Kidney (tissue), 14 donors: ENCODE measurements around the gene CCNY. TPM values are rescaled to one million over a fixed set of nuclear protein-coding genes. Genes with fewer than 3 reads are reported as not detected.

Experiments used
- DNase-seq, 5 donors: peaks; one replicate each; pipeline ENCODE4 v3.0.0-alpha.2; 2013 to 2020
- FAIRE-seq: peaks from 2 replicates; lab custom pipeline; 2012; peaks lifted over from hg19 to GRCh38; lab: Jason Lieb, UNC
- H3K27ac ChIP-seq, 2 donors: one replicate each; pipeline ENCODE4 v1.7.0; 2013; ENCODE audit warnings: low read depth in 2 of 2, low read length in 2 of 2, inconsistent platforms in 1 of 2
- H3K27me3 ChIP-seq: one replicate; pipeline ENCODE4 v1.7.1; 2013; ENCODE audit warnings: low read length, inconsistent platforms; ENCODE audit not compliant: control insufficient read depth, insufficient read depth
- H3K36me3 ChIP-seq, 3 donors: one replicate each; pipeline versions ENCODE4 v1.7.0 to v1.7.1; 2013; ENCODE audit warnings: low read length in 3 of 3, control low read depth in 1 of 3, inconsistent platforms in 1 of 3; ENCODE audit not compliant: insufficient read depth in 3 of 3, control insufficient read depth in 2 of 3
- H3K4me1 ChIP-seq, 3 donors: one replicate each; pipeline versions ENCODE4 v1.7.0 to v1.7.1; 2013; ENCODE audit warnings: low read length in 3 of 3, inconsistent platforms in 1 of 3, low read depth in 1 of 3; ENCODE audit not compliant: control insufficient read depth in 2 of 3, insufficient read depth in 2 of 3
- H3K4me3 ChIP-seq, 3 donors: one replicate each; pipeline versions ENCODE4 v1.7.0 to v1.8.1; 2013; ENCODE audit warnings: low read length in 3 of 3, control low read depth in 1 of 3, inconsistent platforms in 1 of 3
- H3K9ac ChIP-seq, 3 donors: one replicate each; pipeline versions ENCODE4 v1.7.0 to v1.7.1; 2013; ENCODE audit warnings: low read length in 3 of 3, control low read depth in 1 of 3, inconsistent platforms in 1 of 3
- H3K9me3 ChIP-seq, 3 donors: one replicate each; pipeline versions ENCODE4 v1.7.0 to v1.7.1; 2013; ENCODE audit warnings: low read length in 3 of 3, control low read depth in 1 of 3, inconsistent platforms in 1 of 3; ENCODE audit not compliant: control insufficient read depth in 2 of 3, insufficient read depth in 1 of 3
- CTCF ChIP-seq: IDR thresholded peaks from 3 replicates; pipeline ENCODE4 v1.5.1; 2012; ENCODE audit warnings: mild to moderate bottlenecking, moderate library complexity, borderline replicate concordance; ENCODE audit not compliant: insufficient read depth; ENCODE audit errors: extremely low read depth
- intact Hi-C: fragments of 100-400 bp; cut with DNase I; formaldehyde crosslinking; loops from one replicate; pipeline ENCODE4 v1.11.1; 2022
- polyA plus RNA-seq: library from polyadenylated mRNA; stranded (reverse); fragments of 350-450 nt; fragmentation: Illumina TruSeq; extraction: RNeasy Lipid Tissue Mini Kit (QIAGEN cat#74804); gene quantifications from one replicate; pipeline ENCODE4 v1.2.3, GENCODE V29; 2014; ENCODE audit warnings: low read depth, low replicate concordance; ENCODE audit not compliant: insufficient read depth
- total RNA-seq: library from RNA; stranded (reverse); fragmentation: NEBNext Ultra II Directional; extraction: Animal tissue kit (Norgen Biotek cat#: 25700); gene quantifications from one replicate; pipeline ENCODE4 v1.2.1, GENCODE V29; 2021
- donor health status: control.
- donor health status: control.
- donor health status: control.
- donor health status: control.
- donor health status: control.
- donor health status: DM: yes; HTN: yes; CAD: no.
- donor health status: Normal renal cell carcinoma (clear cell type).

CCNY gene
- total and polyA plus RNA-seq, 2 donors from 2014 or later = 45.6 to 77.2 TPM

GRCh38 chr10:35322636-35323035, 13.7 kb upstream of the CCNY start:
- no peaks in the 10 kb centered on the region for H3K27me3 ChIP-seq
- TF ChIP-seq CTCF = no peak
- H3K9me3 ChIP-seq = no peaks in the 10 kb centered on the region
- no peak overlapping the region for H3K4me3 ChIP-seq
- no peak overlapping the region for H3K9ac ChIP-seq
- H3K4me1 ChIP-seq = no peaks in the 10 kb centered on the region
- intact Hi-C loops = no loop called here
- no peaks in the 10 kb centered on the region for H3K36me3 ChIP-seq
- DNase-seq (no peak), FAIRE-seq (no peak)
- no peak overlapping the region for H3K27ac ChIP-seq

DNA sequence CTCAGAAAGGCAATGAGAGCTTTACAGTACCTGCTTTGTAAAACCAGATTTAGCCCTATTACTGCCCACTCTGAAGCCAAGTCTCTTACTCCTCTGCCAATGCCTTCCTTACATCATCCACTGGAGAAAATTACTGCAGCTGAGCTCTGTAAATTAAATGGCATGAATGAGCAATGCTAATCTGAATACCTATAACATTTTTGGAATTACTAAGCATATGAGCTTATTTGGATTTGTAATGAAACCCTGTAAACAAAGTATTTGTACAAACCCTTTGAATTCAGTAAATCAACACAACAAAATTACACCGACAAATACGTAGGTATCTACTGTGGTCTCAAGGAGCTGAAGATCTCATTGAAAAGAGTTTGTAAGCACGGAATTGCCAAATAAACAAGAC, 12.1 kb upstream of the CCNY start:
- no peaks in the 10 kb centered on the region for H3K9me3 ChIP-seq
- no peak overlapping the region for H3K27ac ChIP-seq
- intact Hi-C loops = no loop called here
- H3K36me3 ChIP-seq = no peaks in the 10 kb centered on the region
- no peak overlapping the region for H3K9ac ChIP-seq
- H3K4me3 ChIP-seq = no peak overlapping the region
- H3K27me3 ChIP-seq = no peaks in the 10 kb centered on the region
- DNase-seq (no peak), FAIRE-seq (no peak)
- no peaks in the 10 kb centered on the region for H3K4me1 ChIP-seq
- TF ChIP-seq CTCF = no peak

DNA sequence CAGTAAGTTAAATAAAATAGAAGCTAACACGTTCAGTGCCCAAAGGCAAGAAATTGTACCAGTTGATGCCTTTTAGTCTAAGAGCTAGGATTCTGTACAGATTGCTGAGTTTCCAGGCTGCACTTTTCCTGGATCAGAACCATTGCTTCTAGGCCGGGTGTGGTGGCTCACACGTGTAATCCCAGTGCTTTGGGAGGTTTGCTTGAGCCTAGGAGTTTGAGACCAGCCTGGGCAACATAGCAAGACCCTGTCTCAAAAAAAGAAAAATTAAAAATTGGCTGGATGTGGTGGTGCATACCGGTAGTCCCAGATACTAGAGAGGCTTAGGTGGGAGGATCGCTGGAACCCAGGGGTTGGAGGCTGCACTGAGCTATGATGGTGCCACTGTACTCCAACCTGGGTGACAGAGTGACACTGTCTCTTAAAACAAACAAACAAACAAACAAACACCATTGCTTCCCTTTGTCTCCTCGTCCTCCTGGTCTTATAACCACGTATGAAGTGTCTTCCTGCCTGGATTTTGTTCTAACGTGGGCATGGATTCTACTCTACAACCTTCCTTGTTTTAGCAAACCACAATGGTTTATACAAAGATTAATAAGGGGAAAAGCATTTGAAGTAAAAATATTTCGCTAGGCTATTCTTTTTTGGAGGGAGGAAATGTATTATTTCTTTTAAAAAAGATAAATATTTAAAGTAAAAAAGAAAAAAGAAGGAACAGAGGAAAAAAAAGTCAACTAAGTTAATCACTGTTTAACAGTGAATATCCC, 9.7 kb upstream of the CCNY start:
- no peak overlapping the region for H3K27ac ChIP-seq
- TF ChIP-seq CTCF = no peak

More for the DNA sequence above, 9.7 kb upstream of the CCNY start:
- no peaks in the 10 kb centered on the region for H3K4me1 ChIP-seq
- intact Hi-C loops = no loop called here
- no peaks in the 10 kb centered on the region for H3K36me3 ChIP-seq
- no peak for DNase-seq
- no peak for FAIRE-seq
- H3K9ac ChIP-seq = no peak overlapping the region
- no peaks in the 10 kb centered on the region for H3K9me3 ChIP-seq
- H3K27me3 ChIP-seq = no peaks in the 10 kb centered on the region
- no peak overlapping the region for H3K4me3 ChIP-seq
